SJCRH30 (cell line): ENCODE data around the gene CORO2B. TPM values are rescaled to one million over a fixed set of nuclear protein-coding genes. Genes with fewer than 3 reads are reported as not detected.

Experiments
- DNase-seq, 2 experiments: peaks; one replicate each; pipeline ENCODE4 v3.0.0-alpha.2; 2015 to 2020
- H3K27ac ChIP-seq: fragments of 250-450 bp; sonication (Bioruptor Pico); 2 replicates; pipeline ENCODE4 v1.5.1; 2020; ENCODE audit warnings: mild to moderate bottlenecking, moderate library complexity
- H3K27me3 ChIP-seq: fragments of 250-450 bp; sonication (Bioruptor Pico); 2 replicates; pipeline ENCODE4 v1.5.1; 2020; ENCODE audit warnings: mild to moderate bottlenecking, moderate library complexity
- H3K36me3 ChIP-seq: fragments of 250-450 bp; sonication (Bioruptor Pico); 2 replicates; pipeline ENCODE4 v1.5.1; 2020; ENCODE audit warnings: mild to moderate bottlenecking, moderate library complexity
- H3K4me1 ChIP-seq: fragments of 250-450 bp; sonication (Bioruptor Pico); 2 replicates; pipeline ENCODE4 v1.5.1; 2020; ENCODE audit warnings: mild to moderate bottlenecking, moderate library complexity
- H3K4me3 ChIP-seq: fragments of 250-450 bp; sonication (Bioruptor Pico); 2 replicates; pipeline ENCODE4 v1.5.1; 2020; ENCODE audit warnings: mild to moderate bottlenecking, moderate library complexity
- H3K9me3 ChIP-seq: fragments of 250-450 bp; sonication (Bioruptor Pico); replicated peaks from 2 replicates; pipeline ENCODE4 v1.5.1; 2020; ENCODE audit warnings: mild to moderate bottlenecking, moderate library complexity
- total RNA-seq: library from RNA; depleted of rRNA; stranded (reverse); fragments of >200 nt; shearing (Covaris generic); gene quantifications from 2 replicates; pipeline ENCODE4 v1.2.3, GENCODE V29; 2014

Gene CORO2B
- total RNA-seq, 1 experiment from 2014 or later: not detected

GRCh38 chr15:68706931-68707330, 128.1 kb downstream of the CORO2B start:
- no peak overlapping the region for H3K27ac ChIP-seq
- H3K36me3 ChIP-seq: no peaks in the 10 kb centered on the region
- H3K4me3 ChIP-seq: no peak overlapping the region
- no peaks in the 10 kb centered on the region for H3K9me3 ChIP-seq
- H3K27me3 ChIP-seq: no peaks in the 10 kb centered on the region
- DNase-seq: no peak
- H3K4me1 ChIP-seq: no peaks in the 10 kb centered on the region

- Histone ChIP-seq H3K36me3 (no peaks in the 10 kb centered on the region), H3K4me3 (no peak overlapping the region), H3K9me3 (no peaks in the 10 kb centered on the region), H3K27ac (no peak overlapping the region), H3K4me1 (no peaks in the 10 kb centered on the region), H3K27me3 (0 out of 2 replicates have a peak, but pooled peaks cover under 1% of the 10 kb centered on the region)
- DNase-seq: no peak
Measured at GRCh38 chr15:68707386-68707785, 128.6 kb downstream of the CORO2B start.

- no peak for DNase-seq
- Histone ChIP-seq H3K27me3 (peaks cover 10% of the 10 kb centered on the region), H3K36me3 (no peaks in the 10 kb centered on the region), H3K4me3 (no peak overlapping the region), H3K27ac (no peak overlapping the region), H3K4me1 (no peaks in the 10 kb centered on the region), H3K9me3 (no peaks in the 10 kb centered on the region)
Measured at GRCh38 chr15:68709876-68710275, 131.1 kb downstream of the CORO2B start.

- no peaks in the 10 kb centered on the region for H3K4me1 ChIP-seq
- no peak overlapping the region for H3K27ac ChIP-seq
- no peaks in the 10 kb centered on the region for H3K36me3 ChIP-seq
- H3K4me3 ChIP-seq: no peak overlapping the region
- peaks cover 10% of the 10 kb centered on the region for H3K27me3 ChIP-seq
- H3K9me3 ChIP-seq: no peaks in the 10 kb centered on the region
- DNase-seq: no peak
Measured at GRCh38 chr15:68710536-68710935, 131.7 kb downstream of the CORO2B start.

- Histone ChIP-seq H3K27me3 (peaks cover 10% of the 10 kb centered on the region), H3K27ac (no peak overlapping the region), H3K36me3 (no peaks in the 10 kb centered on the region), H3K4me1 (no peaks in the 10 kb centered on the region), H3K4me3 (no peak overlapping the region), H3K9me3 (no peaks in the 10 kb centered on the region)
- no peak for DNase-seq
Measured at GRCh38 chr15:68711406-68711805, 132.6 kb downstream of the CORO2B start.

GRCh38 chr15:68712886-68713285, 134.1 kb downstream of the CORO2B start:
- Histone ChIP-seq H3K27me3 (peaks cover 10% of the 10 kb centered on the region), H3K36me3 (no peaks in the 10 kb centered on the region), H3K4me3 (no peak overlapping the region), H3K27ac (no peak overlapping the region), H3K4me1 (no peaks in the 10 kb centered on the region), H3K9me3 (no peaks in the 10 kb centered on the region)
- DNase-seq: no peak

- no peaks in the 10 kb centered on the region for H3K4me1 ChIP-seq
- no peak overlapping the region for H3K27ac ChIP-seq
- no peaks in the 10 kb centered on the region for H3K9me3 ChIP-seq
- no peaks in the 10 kb centered on the region for H3K36me3 ChIP-seq
- H3K4me3 ChIP-seq: no peak overlapping the region
- peaks cover 10% of the 10 kb centered on the region for H3K27me3 ChIP-seq
- DNase-seq: no peak
Measured at GRCh38 chr15:68713874-68714273, 135.1 kb downstream of the CORO2B start.

GRCh38 chr15:68715111-68715510, 136.3 kb downstream of the CORO2B start:
- Histone ChIP-seq H3K27me3 (peaks cover 10% of the 10 kb centered on the region), H3K9me3 (no peaks in the 10 kb centered on the region), H3K36me3 (no peaks in the 10 kb centered on the region), H3K27ac (no peak overlapping the region), H3K4me3 (no peak overlapping the region), H3K4me1 (no peaks in the 10 kb centered on the region)
- no peak for DNase-seq

GRCh38 chr15:68717951-68718350, 139.2 kb downstream of the CORO2B start:
- Histone ChIP-seq H3K27ac (no peak overlapping the region), H3K4me1 (no peaks in the 10 kb centered on the region), H3K9me3 (no peaks in the 10 kb centered on the region), H3K36me3 (no peaks in the 10 kb centered on the region), H3K27me3 (peaks cover 8% of the 10 kb centered on the region), H3K4me3 (no peak overlapping the region)
- no peak for DNase-seq

GRCh38 chr15:68718468-68718867, 139.7 kb downstream of the CORO2B start:
- Histone ChIP-seq H3K9me3 (no peaks in the 10 kb centered on the region), H3K27me3 (peaks cover 8% of the 10 kb centered on the region), H3K36me3 (no peaks in the 10 kb centered on the region), H3K4me3 (no peak overlapping the region), H3K4me1 (no peaks in the 10 kb centered on the region), H3K27ac (no peak overlapping the region)
- no peak for DNase-seq

- DNase-seq: no peak
- H3K36me3 ChIP-seq: no peaks in the 10 kb centered on the region
- no peak overlapping the region for H3K27ac ChIP-seq
- H3K4me3 ChIP-seq: no peak overlapping the region
- H3K4me1 ChIP-seq: no peaks in the 10 kb centered on the region
- peaks cover 3% of the 10 kb centered on the region; the same call in 1 of the 2 replicates for H3K27me3 ChIP-seq
- H3K9me3 ChIP-seq: no peaks in the 10 kb centered on the region
Measured at GRCh38 chr15:68719051-68719450, 140.3 kb downstream of the CORO2B start.

- 0 out of 2 replicates have a peak, but pooled peaks cover 3% of the 10 kb centered on the region for H3K27me3 ChIP-seq
- no peaks in the 10 kb centered on the region for H3K36me3 ChIP-seq
- no peaks in the 10 kb centered on the region for H3K4me1 ChIP-seq
- no peak overlapping the region for H3K4me3 ChIP-seq
- H3K9me3 ChIP-seq: no peaks in the 10 kb centered on the region
- DNase-seq: no peak
- no peak overlapping the region for H3K27ac ChIP-seq
Measured at GRCh38 chr15:68719672-68720071, 140.9 kb downstream of the CORO2B start.

- no peaks in the 10 kb centered on the region for H3K9me3 ChIP-seq
- no peaks in the 10 kb centered on the region for H3K36me3 ChIP-seq
- H3K27me3 ChIP-seq: 0 out of 2 replicates have a peak, but pooled peaks cover 3% of the 10 kb centered on the region
- no peak overlapping the region for H3K4me3 ChIP-seq
- no peak overlapping the region for H3K27ac ChIP-seq
- DNase-seq: no peak
- H3K4me1 ChIP-seq: no peaks in the 10 kb centered on the region
Measured at GRCh38 chr15:68721886-68722285, 143.1 kb downstream of the CORO2B start.

- H3K27me3 ChIP-seq: peaks cover 14% of the 10 kb centered on the region; the same call in 1 of the 2 replicates
- no peaks in the 10 kb centered on the region for H3K4me1 ChIP-seq
- no peaks in the 10 kb centered on the region for H3K9me3 ChIP-seq
- no peak overlapping the region for H3K27ac ChIP-seq
- DNase-seq: no peak
- no peak overlapping the region for H3K4me3 ChIP-seq
- H3K36me3 ChIP-seq: no peaks in the 10 kb centered on the region
Measured at GRCh38 chr15:68725736-68726135, 146.9 kb downstream of the CORO2B start.

GRCh38 chr15:68726246-68726645, 147.5 kb downstream of the CORO2B start:
- Histone ChIP-seq H3K9me3 (no peaks in the 10 kb centered on the region), H3K36me3 (no peaks in the 10 kb centered on the region), H3K4me1 (no peaks in the 10 kb centered on the region), H3K27ac (no peak overlapping the region), H3K27me3 (peaks cover 14% of the 10 kb centered on the region; the same call in 1 of the 2 replicates), H3K4me3 (no peak overlapping the region)
- no peak for DNase-seq

- no peak for DNase-seq
- Histone ChIP-seq H3K9me3 (no peaks in the 10 kb centered on the region), H3K36me3 (no peaks in the 10 kb centered on the region), H3K4me1 (no peaks in the 10 kb centered on the region), H3K27me3 (peaks cover 22% of the 10 kb centered on the region), H3K4me3 (no peak overlapping the region), H3K27ac (no peak overlapping the region)
Measured at GRCh38 chr15:68729789-68730411, 151.1 kb downstream of the CORO2B start.
